Psoas muscle (tissue), 8 donors: ENCODE data around the gene TRAK2. TPM values are rescaled to one million over a fixed set of nuclear protein-coding genes. Genes with fewer than 3 reads are reported as not detected.

Experiments used
- ATAC-seq, 4 donors: fragments of 200-7000 bp; cut with Tn5 transposase; one replicate each; pipeline ENCODE4 v1.9.1; 2020; ENCODE audit warnings: moderate library complexity in 3 of 4, mild to moderate bottlenecking in 2 of 4
- DNase-seq, 2 donors: peaks; one replicate each; pipeline ENCODE4 v3.0.0-alpha.2; 2020
- H3K27ac ChIP-seq: fragments of 200-600 bp; one replicate; pipeline ENCODE4 v1.8.0; 2022
- H3K27me3 ChIP-seq, 3 donors: fragments of 200-600 bp in 1 of 3; one replicate each; pipeline versions ENCODE4 v1.6.1 to v1.8.0; 2013 to 2022; ENCODE audit warnings: low read length in 2 of 3, mild to moderate bottlenecking in 2 of 3, moderate library complexity in 1 of 3; ENCODE audit not compliant: insufficient read depth in 3 of 3
- H3K36me3 ChIP-seq, 2 donors: fragments of 200-600 bp in 1 of 2; one replicate each; pipeline versions ENCODE4 v1.6.1 to v1.8.0; 2013 to 2022; ENCODE audit warnings: low read depth in 1 of 2, mild to moderate bottlenecking in 1 of 2, moderate library complexity in 1 of 2; ENCODE audit not compliant: insufficient read depth in 1 of 2
- H3K4me1 ChIP-seq: fragments of 200-600 bp; one replicate; pipeline ENCODE4 v1.8.0; 2022
- H3K4me3 ChIP-seq: fragments of 200-600 bp; one replicate; pipeline ENCODE4 v1.8.0; 2022; ENCODE audit warnings: mild to moderate bottlenecking
- H3K9me3 ChIP-seq: fragments of 200-600 bp; one replicate; pipeline ENCODE4 v1.8.0; 2022
- CTCF ChIP-seq: fragments of 200-600 bp; IDR thresholded peaks from one replicate; pipeline ENCODE4 v1.8.0; 2022; ENCODE audit warnings: antibody characterized with exemption
- WGBS, 3 donors: extraction: QIAGEN DNeasy Blood & Tissue Kit; methylation state at CpG; one replicate each; pipeline versions ENCODE4 v1.1.6 to v1.1.7; 2013; 5-methylcytosine and 5-hydroxymethylcytosine counted together
- intact Hi-C, 2 donors: fragments of 100-400 bp; cut with DNase I; formaldehyde crosslinking; loops; one replicate each; pipeline versions ENCODE4 v1.11.0 to v1.14.2; 2022
- polyA plus RNA-seq, 3 donors: library from polyadenylated mRNA; stranded (reverse); fragments of 200-250 nt; gene quantifications; one replicate each; pipeline ENCODE4 v1.2.3, GENCODE V29; 2013
- total RNA-seq, 4 donors: library from RNA; stranded (reverse); fragmentation: NEBNext Ultra II Directional in 2 of 4; extraction: Animal tissue kit (Norgen Biotek cat#: 25700) in 2 of 4; gene quantifications; one replicate each; pipeline versions ENCODE4 v1.2.1 to v1.2.4, GENCODE V29; 2021 to 2023
- donor health status: healthy with polysubstance abuse.
- donor health status: DM: no; HTN: no; CAD: no; lungs with moderate emphysema.
- donor health status: Bipolar disorder and iron deficiency.
- donor health status: healthy.
- donor health status: DM: yes; HTN: yes; CAD: no.
- donor health status: DM: no; HTN: no; CAD: no.
- donor health status: DM: no; HTN: no; CAD: no.
- donor health status: DM: yes; HTN: yes; CAD: no.

TRAK2 gene
- total and polyA plus RNA-seq, 7 donors: 9.8 to 53.0 (median 23.4) TPM

DNA sequence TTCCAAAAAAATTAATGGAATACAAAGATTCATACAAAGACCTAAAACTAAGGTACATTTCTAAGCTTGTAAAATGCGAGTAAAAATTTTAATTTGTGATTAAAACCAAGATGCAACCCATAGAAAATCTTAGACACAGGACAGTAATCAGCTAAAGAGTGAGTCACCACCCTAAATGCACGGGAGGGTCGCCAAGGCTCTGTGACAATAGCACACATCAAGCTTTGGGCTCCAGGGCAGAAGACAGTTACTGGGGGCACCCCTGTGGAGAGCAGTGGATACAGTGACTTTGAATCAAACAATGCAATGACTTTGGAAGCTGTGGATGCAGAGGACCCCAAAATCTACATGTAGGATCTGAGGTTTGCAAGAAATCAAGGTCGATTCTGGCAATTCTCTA is 101.7 kb downstream of the TRAK2 start:
- intact Hi-C loops: no loop called here
- Histone ChIP-seq H3K4me1 (no peaks in the 10 kb centered on the region), H3K27ac (no peak overlapping the region), H3K9me3 (no peaks in the 10 kb centered on the region), H3K36me3 (peaks cover 2 to 28% of the 10 kb centered on the region in 2 donors), H3K4me3 (no peak overlapping the region), H3K27me3 (no peaks in the 10 kb centered on the region)
- DNase-seq (no peak), ATAC-seq (no peak)
- no peak for TF ChIP-seq CTCF
- WGBS, 3 donors: 66 to 76% (median 73%) methylated on average over 4 of the region's 4 CpGs

DNA sequence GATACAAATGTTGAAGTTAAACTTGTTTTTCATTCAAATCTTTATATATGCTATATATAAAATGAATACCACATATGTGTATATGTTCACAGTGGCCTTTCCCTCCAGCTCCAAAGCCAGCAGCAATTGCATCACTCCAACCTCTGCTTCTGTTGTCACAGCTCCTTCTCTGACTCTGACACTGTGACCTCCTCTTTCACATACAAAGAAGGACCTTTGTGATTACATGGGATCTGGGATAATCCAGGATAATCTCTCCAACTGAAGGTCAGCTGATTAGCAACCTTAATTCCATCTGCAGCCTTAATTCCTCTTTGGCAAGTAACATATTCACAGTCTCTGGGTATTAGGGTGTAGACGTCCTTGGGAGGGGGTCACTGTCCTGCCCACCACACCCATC is 102.5 kb downstream of the TRAK2 start:
- no peak for TF ChIP-seq CTCF
- WGBS, 3 donors: 87 to 92% (median 88%) methylated on average over 1 of the region's 1 CpG
- intact Hi-C loops: no loop called here
- Histone ChIP-seq H3K9me3 (no peaks in the 10 kb centered on the region), H3K27ac (no peak overlapping the region), H3K27me3 (no peaks in the 10 kb centered on the region), H3K36me3 (peaks cover 2 to 32% of the 10 kb centered on the region in 2 donors), H3K4me3 (no peak overlapping the region), H3K4me1 (no peaks in the 10 kb centered on the region)
- ATAC-seq (no peak), DNase-seq (no peak)

GRCh38 chr2:201347138-201347537 is 104.1 kb downstream of the TRAK2 start:
- Histone ChIP-seq H3K4me1 (no peaks in the 10 kb centered on the region), H3K4me3 (no peak overlapping the region), H3K27me3 (no peaks in the 10 kb centered on the region), H3K27ac (no peak overlapping the region), H3K9me3 (no peaks in the 10 kb centered on the region), H3K36me3 (peaks cover 2 to 46% of the 10 kb centered on the region in 2 donors)
- TF ChIP-seq CTCF: no peak
- WGBS, 3 donors: 83 to 88% (median 84%) methylated on average over 4 of the region's 4 CpGs
- DNase-seq (no peak), ATAC-seq (no peak)
- intact Hi-C loops: no loop called here

DNA sequence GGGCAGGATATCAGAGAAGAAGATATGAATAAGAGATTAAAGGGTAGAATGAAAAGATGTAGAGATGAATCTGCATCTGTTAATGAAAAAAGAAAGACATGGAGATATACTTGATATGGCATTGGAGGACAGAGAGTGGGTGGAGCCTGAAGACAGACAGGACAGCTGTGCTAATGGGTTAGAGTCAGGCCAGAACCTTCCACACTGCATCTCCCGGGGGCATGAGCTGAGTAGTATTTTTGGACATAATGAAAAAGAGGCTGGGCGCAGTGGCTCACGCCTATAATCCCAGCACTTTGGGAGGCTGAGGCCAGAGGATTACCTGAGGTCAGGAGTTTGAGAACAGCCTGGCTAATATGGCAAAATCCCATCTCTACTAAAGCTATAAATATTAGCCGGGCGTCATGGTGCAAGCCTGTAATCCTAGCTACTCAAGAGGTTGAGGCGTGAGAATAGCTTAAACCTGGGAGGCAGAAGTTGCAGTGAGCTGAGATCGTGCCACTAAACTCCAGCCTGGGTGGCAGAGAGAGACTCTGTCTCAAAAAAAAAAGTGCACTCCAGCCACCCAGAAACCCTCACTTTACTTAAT is 105.5 kb downstream of the TRAK2 start:
- Histone ChIP-seq H3K27ac (no peak overlapping the region), H3K4me3 (no peak overlapping the region), H3K36me3 (peaks cover 2 to 46% of the 10 kb centered on the region in 2 donors), H3K4me1 (no peaks in the 10 kb centered on the region), H3K9me3 (no peaks in the 10 kb centered on the region), H3K27me3 (no peaks in the 10 kb centered on the region)
- intact Hi-C loops: no loop called here
- ATAC-seq: peak in 3 of 4 donors; percentile 27 to 67 (median 45)
- no peak for TF ChIP-seq CTCF
- 24 to 45% (median 24%) methylated on average over 7 of the region's 7 CpGs for WGBS, 3 donors
- no peak for DNase-seq
